SK-N-SH (cell line): ENCODE results near the gene GPR3.

Experiments used
- POLR2AphosphoS5 ChIP-seq: IDR thresholded peaks from 2 replicates; pipeline ENCODE4 v1.6.1; 2012; ENCODE audit warnings: low read depth, low read length
- REST ChIP-seq: IDR thresholded peaks from 2 replicates; pipeline ENCODE4 v1.6.1; 2012; ENCODE audit warnings: mild to moderate bottlenecking, low read depth, low read length, moderate library complexity
- TAF1 ChIP-seq: IDR thresholded peaks from 2 replicates; pipeline ENCODE4 v1.6.1; 2012; ENCODE audit warnings: low read depth, mild to moderate bottlenecking, low read length, moderate library complexity, borderline replicate concordance
- TF ChIP-seq, protein P1 (sequence below): fragments of 200-600 bp; sonication (generic); IDR thresholded peaks from 2 replicates; pipeline ENCODE4 v1.6.1; 2017; ENCODE audit warnings: antibody characterized with exemption, mild to moderate bottlenecking, moderate library complexity

DNA sequence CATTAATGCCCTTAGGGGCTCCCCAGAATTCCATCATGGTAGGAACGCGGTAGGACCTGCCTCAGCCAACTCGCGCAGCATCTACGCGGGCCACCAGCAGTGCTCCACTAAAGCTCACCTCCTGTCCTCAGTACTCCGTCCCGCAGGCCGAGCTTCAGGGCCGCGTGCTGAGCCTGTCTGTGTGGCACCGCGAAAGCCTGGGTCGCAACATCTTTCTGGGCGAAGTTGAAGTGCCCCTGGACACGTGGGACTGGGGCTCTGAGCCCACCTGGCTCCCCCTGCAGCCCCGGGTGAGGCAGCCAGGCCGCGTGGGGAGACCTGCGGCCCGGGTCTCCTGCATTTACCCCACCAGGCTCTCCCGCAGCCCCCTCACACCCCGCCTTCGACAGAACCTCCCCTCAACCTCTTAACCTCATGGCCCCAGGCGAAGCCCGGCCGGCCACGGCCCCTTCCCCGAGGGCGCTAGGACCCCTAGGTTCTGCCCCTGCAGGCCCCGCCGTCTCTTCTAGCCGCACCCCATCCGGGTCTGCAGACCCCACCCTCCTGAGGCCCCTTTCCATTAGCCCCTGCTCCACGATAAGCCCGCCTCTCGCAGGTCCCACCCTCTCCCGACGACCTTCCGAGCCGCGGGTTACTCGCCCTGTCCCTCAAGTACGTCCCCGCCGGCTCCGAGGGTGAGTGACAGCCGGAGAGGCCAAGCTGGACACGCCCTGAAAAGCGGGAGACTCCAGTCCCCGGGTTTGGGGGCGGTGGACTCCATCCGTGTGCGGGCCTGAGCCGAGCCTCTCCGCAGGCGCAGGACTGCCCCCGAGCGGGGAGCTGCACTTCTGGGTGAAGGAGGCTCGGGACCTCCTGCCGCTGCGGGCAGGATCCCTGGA lies 41.5 kb upstream of the GPR3 start:
- TF ChIP-seq, protein P1, sequence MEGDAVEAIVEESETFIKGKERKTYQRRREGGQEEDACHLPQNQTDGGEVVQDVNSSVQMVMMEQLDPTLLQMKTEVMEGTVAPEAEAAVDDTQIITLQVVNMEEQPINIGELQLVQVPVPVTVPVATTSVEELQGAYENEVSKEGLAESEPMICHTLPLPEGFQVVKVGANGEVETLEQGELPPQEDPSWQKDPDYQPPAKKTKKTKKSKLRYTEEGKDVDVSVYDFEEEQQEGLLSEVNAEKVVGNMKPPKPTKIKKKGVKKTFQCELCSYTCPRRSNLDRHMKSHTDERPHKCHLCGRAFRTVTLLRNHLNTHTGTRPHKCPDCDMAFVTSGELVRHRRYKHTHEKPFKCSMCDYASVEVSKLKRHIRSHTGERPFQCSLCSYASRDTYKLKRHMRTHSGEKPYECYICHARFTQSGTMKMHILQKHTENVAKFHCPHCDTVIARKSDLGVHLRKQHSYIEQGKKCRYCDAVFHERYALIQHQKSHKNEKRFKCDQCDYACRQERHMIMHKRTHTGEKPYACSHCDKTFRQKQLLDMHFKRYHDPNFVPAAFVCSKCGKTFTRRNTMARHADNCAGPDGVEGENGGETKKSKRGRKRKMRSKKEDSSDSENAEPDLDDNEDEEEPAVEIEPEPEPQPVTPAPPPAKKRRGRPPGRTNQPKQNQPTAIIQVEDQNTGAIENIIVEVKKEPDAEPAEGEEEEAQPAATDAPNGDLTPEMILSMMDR: no peak
- TF ChIP-seq TAF1 (no peak), POLR2AphosphoS5 (no peak), REST (no peak)
